GM18505 (cell line): ENCODE data around the gene NTHL1.
"Not testable (repeated sequence)": the region's sequence is repeated elsewhere in the genome, so short reads cannot be mapped to it uniquely, and the experiment has no call there.

Source experiments
- ATAC-seq: cut with Tn5 transposase; IDR thresholded peaks from one replicate; pipeline ENCODE4 v1.9.1; 2021; ENCODE audit not compliant: unreplicated experiment
- POLR2A ChIP-seq: IDR thresholded peaks from 4 replicates; pipeline ENCODE4 v1.6.1; 2011; ENCODE audit warnings: borderline replicate concordance; ENCODE audit not compliant: insufficient read depth, insufficient read length; ENCODE audit errors: extremely low read depth

Gene NTHL1

DNA sequence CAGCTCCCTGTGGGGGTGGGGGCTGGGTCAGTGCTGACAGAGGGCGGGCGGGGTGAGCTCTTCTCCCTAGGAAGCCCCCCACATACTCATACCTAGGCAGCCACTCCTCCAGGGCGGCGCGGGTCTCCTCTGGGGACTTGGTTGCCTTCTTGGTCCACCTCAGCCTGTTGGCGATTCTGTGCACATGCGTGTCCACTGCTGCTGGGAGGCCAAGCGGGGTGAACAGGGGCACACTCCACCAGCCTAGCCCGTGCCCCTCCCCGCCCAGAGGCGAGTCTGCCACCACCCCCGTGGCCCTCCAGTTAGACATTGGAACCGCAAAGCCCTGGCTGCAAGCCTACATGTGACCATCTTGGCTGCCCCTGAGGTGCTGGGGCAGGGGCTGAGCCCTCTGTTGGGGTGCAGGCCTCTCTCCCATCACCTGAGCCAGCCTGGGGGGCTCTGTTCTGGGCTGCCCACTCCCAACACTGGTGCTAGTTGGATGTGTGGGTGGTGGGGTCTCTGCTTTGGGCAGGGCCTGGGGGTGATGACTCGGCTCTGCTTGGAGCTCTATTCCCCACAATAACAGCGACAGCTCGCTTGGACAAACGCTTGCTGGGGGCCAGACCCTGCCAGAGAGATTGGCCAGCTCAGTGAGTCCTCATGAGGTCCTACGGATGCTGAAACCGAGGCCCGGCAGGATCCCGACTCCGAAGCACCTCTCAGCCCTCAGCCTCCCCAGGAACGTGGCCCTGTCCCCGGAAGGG is 7.4 kb downstream of the NTHL1 start:
- no peak for TF ChIP-seq POLR2A
- ATAC-seq, result no peak

DNA sequence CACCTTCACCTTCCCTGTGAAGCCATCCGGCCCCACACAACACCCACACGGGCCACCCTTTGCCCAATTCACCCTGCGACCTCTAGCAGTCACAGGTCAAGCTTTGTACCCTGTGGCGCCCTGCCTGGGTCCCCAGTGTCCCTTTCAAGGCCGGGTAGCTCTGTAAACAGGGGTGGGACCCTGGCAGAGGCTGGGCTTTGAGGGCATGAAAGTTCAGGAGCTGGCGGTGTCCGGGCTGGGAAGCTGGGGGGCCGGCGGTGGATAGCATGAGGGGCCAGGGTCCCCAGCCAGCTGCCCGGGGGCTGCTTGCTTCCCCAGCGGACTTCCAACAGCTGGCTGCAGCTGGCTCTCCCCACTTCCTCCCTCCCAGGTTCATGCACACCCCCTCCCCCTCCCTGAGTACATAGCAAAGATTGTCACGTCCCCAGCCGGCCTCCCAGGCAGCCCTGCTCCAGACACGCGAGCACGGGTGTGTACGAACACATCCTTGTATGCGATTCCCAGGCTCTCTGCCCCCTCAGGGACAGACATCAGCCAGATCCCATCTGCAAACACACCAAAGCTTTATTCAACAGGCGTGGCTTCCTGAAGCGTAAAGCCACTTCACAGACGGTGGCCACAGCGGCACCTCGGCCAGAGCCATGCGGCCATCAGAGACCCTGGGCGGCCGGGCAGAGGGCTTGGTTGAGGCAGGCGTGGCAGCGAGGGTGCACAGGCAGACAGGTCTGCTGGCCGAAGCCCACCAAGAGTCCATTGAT is 8.2 kb downstream of the NTHL1 start:
- ATAC-seq, result no peak
- no peak for TF ChIP-seq POLR2A

DNA sequence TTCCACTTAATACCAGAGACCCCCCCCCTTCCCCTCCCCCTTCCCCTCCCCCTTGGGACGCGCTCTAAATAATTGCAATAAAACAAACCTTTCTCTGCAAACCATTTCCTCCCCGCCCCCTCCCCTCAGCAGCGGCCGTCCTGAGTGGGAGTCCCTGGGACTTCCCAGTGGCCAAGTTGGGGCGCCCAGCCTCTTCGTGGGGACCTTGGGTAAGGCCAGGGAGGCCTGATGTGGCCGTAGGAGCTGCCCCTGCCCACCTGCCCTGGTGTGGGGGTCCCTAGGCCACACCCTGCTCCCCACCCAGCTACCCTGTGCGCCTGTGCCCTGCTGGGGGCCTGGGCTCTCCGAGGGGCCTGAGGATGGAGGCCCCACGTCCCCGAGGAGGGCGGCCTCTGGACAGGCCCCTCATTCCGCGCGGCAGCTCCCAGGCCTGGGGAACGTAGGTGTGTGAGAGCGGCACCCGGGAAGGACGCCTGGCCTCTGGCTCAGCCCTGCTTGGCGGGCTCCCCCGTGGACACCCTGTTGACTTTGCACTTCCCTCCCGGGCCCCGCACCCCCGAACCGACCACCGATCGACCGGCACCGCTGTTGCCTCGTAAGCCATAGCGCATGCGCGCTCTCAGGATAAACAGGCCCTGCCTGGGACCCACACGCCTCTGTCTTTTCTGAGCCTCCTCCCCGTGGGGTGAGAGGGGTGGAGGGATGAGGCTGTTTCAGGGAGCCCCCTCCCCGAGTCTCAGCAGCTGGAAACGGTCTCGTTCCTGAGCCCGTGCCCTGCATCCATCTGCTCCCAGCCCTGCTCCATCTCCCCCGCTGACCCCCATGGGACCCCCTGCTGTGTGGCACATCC is 9.0 kb downstream of the NTHL1 start:
- ATAC-seq, result no peak
- no peak for TF ChIP-seq POLR2A

DNA sequence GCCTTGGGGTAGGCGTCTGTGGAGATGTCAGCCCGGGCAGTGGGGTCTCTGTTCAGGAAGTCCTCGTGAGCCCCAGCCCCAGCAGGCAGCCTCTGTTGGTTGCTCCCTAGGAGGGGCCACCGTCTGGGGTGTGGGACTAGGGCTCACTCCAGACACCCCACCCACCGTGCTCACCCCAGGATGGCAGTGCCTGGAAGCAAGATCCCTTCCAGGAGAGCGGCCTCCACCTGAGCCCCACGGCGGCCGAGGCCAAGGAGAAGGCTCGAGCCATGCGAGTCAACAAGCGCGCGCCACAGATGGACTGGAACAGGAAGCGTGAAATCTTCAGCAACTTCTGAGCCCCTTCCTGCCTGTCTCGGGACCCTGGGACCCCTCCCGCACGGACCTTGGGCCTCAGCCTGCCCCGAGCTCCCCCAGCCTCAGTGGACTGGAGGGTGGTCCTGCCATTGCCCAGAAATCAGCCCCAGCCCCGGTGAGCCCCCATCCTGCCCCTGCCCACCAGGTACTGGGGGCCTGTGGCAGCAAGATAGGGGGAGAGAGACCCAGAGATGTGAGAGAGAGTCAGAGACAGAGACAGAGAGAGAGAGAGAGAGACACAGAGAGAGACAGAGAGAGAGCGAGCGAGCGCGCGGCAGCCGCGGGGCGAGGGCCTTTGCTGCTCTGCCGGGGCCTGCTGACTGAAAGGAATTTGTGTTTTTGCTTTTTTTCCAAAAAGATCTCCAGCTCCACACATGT is 9.8 kb downstream of the NTHL1 start:
- ATAC-seq, result no peak
- TF ChIP-seq POLR2A, result no peak

GRCh38 chr16:2037115-2037514 is 10.5 kb downstream of the NTHL1 start:
- no peak for TF ChIP-seq POLR2A
- ATAC-seq, result no peak

GRCh38 chr16:2036200-2036966 is 11.3 kb downstream of the NTHL1 start:
- TF ChIP-seq POLR2A, result no peak
- no peak for ATAC-seq

DNA sequence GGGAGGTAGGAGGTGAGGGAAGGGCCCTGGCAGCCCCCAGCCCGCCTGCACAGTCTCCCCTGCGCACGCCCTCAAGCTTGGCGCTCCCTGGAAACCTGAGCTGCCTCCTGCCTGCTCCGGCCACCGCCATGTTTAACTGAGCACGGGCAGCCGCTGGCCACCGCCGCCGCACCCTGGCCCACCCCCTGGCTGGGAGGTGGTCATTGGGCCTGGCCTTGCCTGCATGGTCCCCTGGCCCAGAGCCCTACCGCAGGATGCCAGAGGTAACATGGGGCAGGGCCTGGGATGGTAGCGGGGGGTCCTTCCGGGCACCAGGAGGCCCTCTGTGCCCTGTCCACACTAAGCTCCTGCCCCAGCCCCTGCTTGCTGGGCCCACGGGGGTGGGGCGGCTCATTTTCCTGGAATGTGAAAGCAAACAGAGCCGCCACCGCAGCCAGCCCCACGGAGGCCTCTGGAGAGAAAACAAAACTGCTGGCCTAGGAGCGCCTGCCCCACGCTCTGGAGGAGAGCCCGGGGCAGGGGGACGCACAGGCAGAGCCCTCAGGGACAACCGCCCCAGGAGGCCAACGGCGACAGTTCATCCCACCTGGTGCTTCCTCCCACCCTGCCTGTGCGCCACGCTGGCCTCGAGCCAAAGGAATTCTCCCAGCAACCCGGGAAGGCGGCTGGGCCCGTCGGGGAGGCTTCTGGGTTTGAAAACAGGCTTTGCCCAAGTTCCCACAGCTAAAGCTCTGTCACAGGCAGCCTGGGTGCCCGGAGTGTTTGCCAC is 12.0 kb downstream of the NTHL1 start:
- no peak for TF ChIP-seq POLR2A
- ATAC-seq, result no peak

- TF ChIP-seq POLR2A, result no peak
Measured at GRCh38 chr16:2034696-2035430, 12.8 kb downstream of the NTHL1 start.

GRCh38 chr16:2033909-2034695 is 13.5 kb downstream of the NTHL1 start:
- ATAC-seq, result not testable (repeated sequence)

More at GRCh38 chr16:2034696-2035430, 12.8 kb downstream of the NTHL1 start:
- ATAC-seq, result no peak
